ENCODE results near the gene CUTC. TPM values are rescaled to one million over a fixed set of nuclear protein-coding genes. Genes with fewer than 3 reads are reported as not detected.

The CUTC gene
- polyA plus RNA-seq, 3 donors, result 22.1 to 26.5 (median 26.4) TPM

DNA sequence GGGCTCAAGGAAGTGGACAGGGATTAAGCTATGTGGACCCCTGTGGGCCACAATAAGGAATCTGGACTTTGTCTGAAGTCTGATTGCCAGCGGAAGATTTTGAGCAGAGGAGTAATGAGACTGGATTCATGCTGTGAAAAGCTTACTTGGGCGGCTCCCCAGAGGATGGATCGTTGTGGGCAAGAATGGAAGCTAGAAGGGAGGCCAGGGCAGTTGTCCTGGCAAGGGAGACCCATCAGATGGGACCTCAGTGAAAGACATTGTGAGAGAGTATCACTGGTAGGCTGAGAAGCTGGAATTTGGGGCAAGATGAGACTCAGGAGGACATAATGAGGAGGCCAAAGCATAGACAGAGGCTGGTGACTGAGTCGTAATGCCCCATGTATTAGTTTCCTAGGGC is 66.0 kb downstream of the CUTC start:
- no peak for DNase-seq (ENCODE audit: extremely low read depth in 1 of 11, low read depth in 9 of 11, low spot score in 4 of 11)

- DNase-seq (ENCODE audit: extremely low read depth in 1 of 11, low read depth in 9 of 11, low spot score in 4 of 11), result no peak
Measured at GRCh38 chr10:99798920-99799319, 66.9 kb downstream of the CUTC start.

DNA sequence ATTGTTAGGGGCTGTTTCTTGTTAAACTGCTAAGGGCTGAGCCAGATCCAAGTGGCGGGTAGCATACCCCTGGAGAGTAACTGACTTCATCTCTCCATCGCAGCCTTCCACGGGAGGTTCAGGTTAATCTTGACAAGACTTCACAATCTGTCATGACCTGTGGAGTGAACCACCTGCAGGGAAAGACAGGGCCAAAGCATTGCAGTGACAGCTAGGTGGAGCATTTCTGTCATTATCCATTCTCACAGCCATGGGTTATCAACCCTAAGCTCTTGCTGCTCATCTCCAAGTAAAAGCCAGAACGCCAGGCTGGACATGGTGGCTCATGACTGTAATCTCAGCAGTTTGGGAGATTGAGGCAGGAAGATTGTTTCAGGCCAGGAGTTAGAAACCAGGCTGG is 67.6 kb downstream of the CUTC start:
- no peak for DNase-seq (ENCODE audit: extremely low read depth in 1 of 11, low read depth in 9 of 11, low spot score in 4 of 11)

GRCh38 chr10:99804471-99804870 is 72.4 kb downstream of the CUTC start:
- no peak for DNase-seq (ENCODE audit: extremely low read depth in 1 of 11, low read depth in 9 of 11, low spot score in 4 of 11)

- DNase-seq (ENCODE audit: extremely low read depth in 1 of 11, low read depth in 9 of 11, low spot score in 4 of 11), result no peak
Measured at GRCh38 chr10:99805190-99805589, 73.2 kb downstream of the CUTC start.

Other genes starting within 250 kb of the CUTC start
- gene NKX2-3, start 199.3 kb upstream of the CUTC start, polyA plus RNA-seq (ENCODE audit: insufficient read length in 3 of 3), result under 1 TPM in 1 of 3 donors, not detected in 2; 0.08 TPM
- gene SLC25A28, start 111.8 kb upstream of the CUTC start, polyA plus RNA-seq (ENCODE audit: insufficient read length in 3 of 3), result 10 to 100 TPM; 36.6 to 50.8 (median 38.2) TPM
- gene ENTPD7, start 72.7 kb upstream of the CUTC start, polyA plus RNA-seq (ENCODE audit: insufficient read length in 3 of 3), result 10 to 100 TPM; 19.5 to 20.8 (median 20.5) TPM
- gene COX15, start 107 bp upstream of the CUTC start, polyA plus RNA-seq (ENCODE audit: insufficient read length in 3 of 3), result 10 to 100 TPM; 46.3 to 62.1 (median 56.0) TPM
- 10 to 100 TPM; 10.3 to 11.0 (median 10.3) TPM for gene ABCC2, start 50.4 kb downstream of the CUTC start, polyA plus RNA-seq (ENCODE audit: insufficient read length in 3 of 3)

Data from renal cortex interstitium (tissue), 11 donors.